ENCODE measurements around the gene LRRC10B. TPM values are rescaled to one million over a fixed set of nuclear protein-coding genes. Genes with fewer than 3 reads are reported as not detected.
A peak's percentile ranks its signal among the peaks of the same experiment; 100 is the strongest.
"Not testable (repeated sequence)": the region's sequence is repeated elsewhere in the genome, so short reads cannot be mapped to it uniquely, and the experiment has no call there.

The LRRC10B gene
- total RNA-seq, 1 donor from 2014 or later: not detected

- H3K4me3 ChIP-seq (ENCODE audit: low read depth, low read length): no peak overlapping the region
- DNase-seq (ENCODE audit: low read depth): no peak
- no peak for TF ChIP-seq CTCF (conservative IDR thresholded peaks at IDR 0.05; ENCODE audit: low read depth, low read length)
Observed at GRCh38 chr11:61473370-61474012, 35.1 kb upstream of the LRRC10B start.

- no peak for DNase-seq (ENCODE audit: low read depth)
- no peak overlapping the region for H3K4me3 ChIP-seq (ENCODE audit: low read depth, low read length)
- no peak for TF ChIP-seq CTCF (conservative IDR thresholded peaks at IDR 0.05; ENCODE audit: low read depth, low read length)
Observed at GRCh38 chr11:61474013-61474643, 34.4 kb upstream of the LRRC10B start.

- DNase-seq (ENCODE audit: low read depth): no peak
- H3K4me3 ChIP-seq (ENCODE audit: low read depth, low read length): no peak overlapping the region
- no peak for TF ChIP-seq CTCF (conservative IDR thresholded peaks at IDR 0.05; ENCODE audit: low read depth, low read length)
Observed at GRCh38 chr11:61475433-61475832, 33.1 kb upstream of the LRRC10B start.

GRCh38 chr11:61476371-61476770 lies 32.2 kb upstream of the LRRC10B start:
- TF ChIP-seq CTCF (conservative IDR thresholded peaks at IDR 0.05; ENCODE audit: low read depth, low read length): no peak
- no peak overlapping the region for H3K4me3 ChIP-seq (ENCODE audit: low read depth, low read length)
- DNase-seq (ENCODE audit: low read depth): no peak

DNA sequence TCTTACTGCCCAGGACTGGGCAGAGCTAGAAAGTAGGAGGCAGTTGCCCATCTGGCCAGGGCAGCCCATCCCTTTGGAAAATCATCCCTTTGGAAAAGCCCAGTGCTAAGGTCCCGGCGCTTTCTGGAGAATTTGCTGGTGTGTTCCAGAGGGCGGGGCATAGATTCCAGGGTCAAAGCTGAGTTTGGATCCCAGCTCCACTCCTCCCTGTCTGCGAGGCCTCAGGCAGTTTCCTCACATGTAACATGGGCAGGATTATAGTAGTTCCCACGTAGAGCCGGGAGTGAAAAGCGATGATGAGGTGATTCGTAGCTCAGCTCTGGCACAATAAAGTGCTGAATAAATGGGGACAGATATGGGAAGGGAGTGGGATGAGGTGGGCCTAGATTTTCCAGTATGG lies 31.4 kb upstream of the LRRC10B start:
- H3K4me3 ChIP-seq (ENCODE audit: low read depth, low read length): no peak overlapping the region
- no peak for DNase-seq (ENCODE audit: low read depth)
- no peak for TF ChIP-seq CTCF (conservative IDR thresholded peaks at IDR 0.05; ENCODE audit: low read depth, low read length)

DNA sequence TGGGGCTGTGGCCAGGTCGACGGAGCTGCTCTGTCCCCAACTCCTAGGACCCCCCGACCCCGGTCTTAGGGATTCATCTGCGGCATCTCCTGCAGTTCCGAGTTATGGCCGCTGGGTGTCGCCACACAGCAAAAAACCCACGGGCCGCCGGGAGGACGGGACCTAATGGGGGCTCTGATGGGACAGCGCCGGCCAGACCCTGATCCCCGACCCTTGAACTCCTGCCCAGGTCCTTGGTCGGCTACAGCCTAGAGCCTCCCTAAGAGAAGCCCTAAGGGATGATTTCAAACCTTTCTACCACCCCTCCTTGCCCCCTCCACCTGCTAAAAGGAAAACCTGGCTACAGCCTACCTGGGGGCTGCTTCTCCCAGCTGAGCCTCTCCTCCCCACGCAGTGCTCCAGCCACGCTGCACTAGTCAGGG lies 30.8 kb upstream of the LRRC10B start:
- DNase-seq (ENCODE audit: low read depth): no peak
- TF ChIP-seq CTCF (conservative IDR thresholded peaks at IDR 0.05; ENCODE audit: low read depth, low read length): peak; percentile 87
- no peak overlapping the region for H3K4me3 ChIP-seq (ENCODE audit: low read depth, low read length)

DNA sequence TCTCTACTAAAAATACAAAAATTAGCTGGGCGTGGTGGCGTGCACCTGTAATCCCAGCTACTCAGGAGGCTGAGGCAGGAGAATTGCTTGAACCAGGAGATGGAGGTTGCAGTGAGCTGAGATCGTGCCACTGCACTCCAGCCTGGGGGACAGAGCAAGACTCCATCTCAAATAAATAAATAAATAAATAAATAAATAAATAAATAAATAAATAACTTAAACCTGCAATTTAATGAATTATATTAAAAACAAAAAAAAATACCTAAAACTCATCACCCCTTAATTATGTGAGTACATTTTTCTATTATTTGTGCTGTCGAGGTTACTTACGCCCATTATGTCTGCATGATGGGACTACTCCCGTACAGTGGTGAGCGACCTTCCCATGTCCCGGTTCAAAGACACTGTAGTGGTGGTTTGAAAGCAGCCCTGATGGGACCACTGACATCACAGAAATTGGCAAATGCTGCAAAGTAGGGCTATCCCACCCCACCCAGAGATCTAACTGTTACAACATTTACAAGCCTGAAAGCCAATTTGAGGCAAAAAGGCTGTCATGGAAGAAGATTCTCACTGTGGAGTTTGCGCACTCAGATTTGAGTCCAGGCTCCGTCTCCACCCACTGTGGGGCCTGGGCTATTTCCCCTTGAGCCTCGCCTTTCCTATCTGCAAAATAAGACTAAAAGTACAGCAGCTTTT lies 29.0 kb upstream of the LRRC10B start:
- H3K4me3 ChIP-seq (ENCODE audit: low read depth, low read length); DNase-seq (ENCODE audit: low read depth): not testable (repeated sequence)
